Activated effector memory CD4-positive, alpha-beta T cell treated with anti-CD3 and anti-CD28 coated beads, Interleukin-2, amount 50 U/mL, for 16 hours (primary cell): ENCODE data around the gene IDI1.
"Not testable (repeated sequence)": the region's sequence is repeated elsewhere in the genome, so short reads cannot be mapped to it uniquely, and the experiment has no call there.

Source experiments
- DNase-seq: peaks from one replicate; pipeline ENCODE4 v3.0.0-alpha.2; 2020

IDI1 gene

DNA sequence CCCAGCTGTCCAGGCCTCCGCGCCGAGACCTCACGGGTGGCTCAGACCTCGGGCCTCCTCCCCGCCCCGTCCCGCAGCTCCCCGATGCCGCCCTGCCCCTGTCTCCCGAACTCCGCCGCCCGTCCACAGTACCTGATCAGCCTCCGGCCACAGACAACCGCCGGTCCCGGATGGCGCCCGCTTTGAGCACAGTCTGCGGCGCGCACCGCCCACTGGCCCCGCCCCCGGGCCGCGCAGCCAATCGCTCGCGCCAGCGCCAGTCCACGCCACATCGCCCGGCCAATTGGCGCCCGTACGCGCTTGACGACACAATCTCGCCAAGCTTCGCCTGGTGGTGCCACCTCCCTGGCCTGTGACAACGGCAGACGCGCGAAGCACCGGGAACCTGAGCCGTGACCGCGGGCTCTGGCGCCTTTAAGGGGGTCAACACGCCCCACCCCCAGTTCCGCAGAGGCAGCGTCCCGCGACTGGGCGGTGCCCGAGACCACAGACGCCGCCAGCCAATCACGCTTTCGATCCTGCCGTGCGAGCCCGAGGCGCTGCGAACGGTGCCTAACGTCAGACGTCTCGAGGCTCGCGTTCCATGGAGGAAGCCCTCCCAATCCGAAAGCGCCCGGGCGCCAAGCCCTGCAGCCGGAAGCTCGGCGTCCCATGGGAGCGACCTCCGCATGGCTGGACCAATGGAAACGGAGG is at the start of gene IDI1:
Gene IDI1, minus strand, starts transcription at position 388 of the 693 bp plus-strand sequence. Its CDS starts 116 bp downstream, at position 272.
- peak; percentile 99 for DNase-seq

DNA sequence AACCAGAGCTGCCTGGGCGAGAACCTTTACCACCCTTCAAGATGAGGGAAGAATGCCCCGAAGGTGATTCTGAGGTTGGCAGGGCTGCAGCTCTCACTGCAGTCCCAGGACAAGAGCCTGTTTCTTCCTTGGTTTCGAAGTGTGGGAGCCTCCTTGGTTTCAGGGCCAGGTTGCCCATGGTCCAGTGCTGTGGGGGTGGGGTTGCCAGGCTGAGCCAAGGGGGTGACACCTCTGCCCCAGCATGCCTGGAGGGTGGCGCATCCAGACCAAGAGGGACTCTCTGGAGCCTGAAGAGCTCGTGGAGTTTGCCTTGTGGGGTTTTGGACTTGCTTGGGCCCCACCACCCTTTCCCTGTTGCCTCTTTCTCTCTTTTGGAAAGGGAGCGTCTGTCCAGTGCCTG is 48.5 kb upstream of the IDI1 start:
- no peak for DNase-seq

GRCh38 chr10:1096287-1096889 is 47.5 kb upstream of the IDI1 start:
- DNase-seq = peak; percentile 28

- peak; percentile 31 for DNase-seq
These were observed 46.6 kb upstream of the IDI1 start for GRCh38 chr10:1095498-1095897.

DNA sequence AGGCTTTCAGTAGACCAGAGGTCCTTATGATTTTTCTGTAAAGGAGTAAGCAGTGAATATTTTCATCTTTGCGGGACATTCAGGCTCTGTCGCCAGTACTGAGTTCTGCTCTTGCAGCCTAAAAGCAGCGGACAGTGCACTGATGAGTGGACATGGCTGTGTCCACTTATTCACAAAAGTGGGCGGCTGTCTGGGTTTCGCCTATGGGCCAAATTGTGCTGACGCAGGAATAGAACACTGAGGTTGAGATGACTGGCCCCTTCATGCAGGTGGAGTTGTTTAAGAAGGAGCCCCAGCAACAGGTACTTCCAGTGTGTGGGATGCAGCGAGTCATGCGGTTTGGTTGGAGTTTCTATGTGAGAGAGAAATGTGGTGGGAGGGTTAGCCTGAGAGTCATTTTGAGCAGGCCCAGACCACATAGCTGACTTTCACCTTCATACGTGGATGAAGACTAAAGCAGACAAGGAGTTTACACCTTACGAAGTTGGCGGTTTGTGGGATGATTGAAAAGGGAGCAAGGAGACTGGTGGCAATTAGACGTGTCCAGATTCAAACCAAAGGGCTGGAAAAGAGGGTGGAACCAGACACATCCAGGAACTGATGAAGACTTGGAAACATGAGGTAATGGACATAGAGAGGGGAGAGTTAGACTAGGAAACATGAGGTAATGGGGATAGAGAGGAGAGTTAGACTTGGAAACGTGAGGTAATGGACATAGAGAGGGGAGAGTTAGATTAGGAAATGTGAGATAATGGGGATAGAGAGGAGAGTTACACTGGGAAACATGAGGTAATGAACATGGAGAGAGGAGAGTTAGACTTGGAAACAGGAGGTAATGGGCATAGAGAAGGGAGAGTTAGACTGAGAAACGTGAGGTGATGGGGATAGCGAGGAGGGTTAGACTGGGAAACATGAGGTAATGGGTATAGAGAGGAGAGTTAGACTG is 45.5 kb upstream of the IDI1 start:
- DNase-seq = peak; percentile 82

GRCh38 chr10:1093696-1094095 is 44.8 kb upstream of the IDI1 start:
- DNase-seq = no peak

GRCh38 chr10:1090696-1091095 is 41.8 kb upstream of the IDI1 start:
- DNase-seq = no peak

GRCh38 chr10:1089017-1089689 is 40.2 kb upstream of the IDI1 start:
- DNase-seq = peak; percentile 50

DNA sequence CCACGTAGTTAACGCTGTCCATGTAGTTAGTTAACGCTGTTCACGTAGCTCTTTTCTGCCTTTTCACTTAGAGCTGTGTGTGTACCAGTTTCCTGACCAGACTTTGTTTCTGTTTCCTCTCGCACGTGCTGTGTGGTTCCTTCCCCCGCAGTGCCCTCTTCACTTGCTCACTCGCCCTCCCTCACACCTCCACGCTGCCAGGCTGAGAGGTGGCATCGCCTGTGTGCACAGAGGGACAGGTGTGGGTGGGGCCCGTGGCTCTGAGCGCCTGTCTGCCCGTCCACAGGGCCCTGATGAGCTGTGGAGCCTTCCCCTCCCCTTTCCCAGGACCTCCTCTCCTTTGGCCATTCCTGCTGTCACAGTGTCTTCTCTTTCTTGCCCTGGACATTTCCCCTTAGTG is 37.9 kb upstream of the IDI1 start:
- DNase-seq = peak; percentile 36

- DNase-seq = no peak
These were observed 36.3 kb upstream of the IDI1 start for GRCh38 chr10:1085258-1085657.

GRCh38 chr10:1084011-1084950 is 35.4 kb upstream of the IDI1 start:
- DNase-seq = peak; percentile 53

DNA sequence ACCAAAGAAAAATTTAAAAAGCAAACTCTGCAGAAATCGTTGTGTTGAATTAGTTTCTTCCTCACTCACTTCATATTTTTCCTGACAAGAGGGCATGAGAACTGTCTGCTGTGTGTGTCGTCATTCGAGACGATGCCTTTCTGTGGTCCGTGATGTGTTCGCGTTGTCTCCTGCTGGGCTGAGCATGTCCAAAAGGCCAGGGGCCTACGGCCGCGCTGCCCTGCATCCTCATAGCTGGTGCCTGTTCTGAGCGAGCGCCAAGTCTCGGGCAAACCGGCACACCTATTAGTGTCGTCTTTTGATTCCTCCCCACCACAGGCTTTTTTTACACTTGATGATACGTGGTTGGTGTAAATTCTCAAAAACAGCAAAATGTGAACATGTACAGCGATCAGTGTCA is 34.7 kb upstream of the IDI1 start:
- peak; percentile 55 for DNase-seq

GRCh38 chr10:1078668-1079067 is 29.7 kb upstream of the IDI1 start:
- DNase-seq = peak; percentile 27

GRCh38 chr10:1074748-1075308 is 25.9 kb upstream of the IDI1 start:
- no peak for DNase-seq

DNA sequence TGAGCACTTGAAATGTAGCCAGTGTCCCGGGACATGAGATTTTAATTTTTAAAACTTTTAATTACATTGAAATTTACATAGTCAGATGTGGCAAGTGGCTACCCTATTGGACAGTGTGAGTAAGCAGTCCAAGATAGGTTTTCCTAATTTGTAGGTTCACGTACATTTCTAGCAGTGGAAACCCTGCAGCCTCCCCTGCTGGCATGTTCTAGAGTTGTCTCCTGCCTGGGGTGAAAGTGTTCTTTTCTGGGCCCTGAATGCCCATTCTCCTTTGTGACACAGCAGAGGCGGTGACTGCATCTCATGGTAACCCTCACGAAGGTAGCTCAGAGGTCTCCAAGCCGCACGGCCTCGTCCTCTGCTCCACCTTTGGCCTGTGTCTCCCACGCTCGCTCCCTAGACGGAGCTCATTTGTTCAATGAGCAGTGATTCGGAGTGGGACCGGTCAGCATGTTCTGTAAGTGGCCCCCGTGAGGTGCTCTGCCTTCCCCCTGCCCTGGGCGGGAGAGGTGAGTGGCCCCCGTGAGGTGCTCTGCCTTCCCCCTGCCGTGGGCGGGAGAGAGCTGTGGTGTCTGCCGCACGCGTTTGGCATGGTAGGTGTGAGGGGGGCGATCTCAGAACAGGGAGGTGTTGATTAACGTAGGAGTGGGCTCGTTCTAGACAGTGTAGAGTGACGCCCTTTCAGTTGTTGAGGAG is 25.3 kb upstream of the IDI1 start:
- no peak for DNase-seq

- DNase-seq = no peak
These were observed 22.0 kb upstream of the IDI1 start for GRCh38 chr10:1070919-1071318.

DNA sequence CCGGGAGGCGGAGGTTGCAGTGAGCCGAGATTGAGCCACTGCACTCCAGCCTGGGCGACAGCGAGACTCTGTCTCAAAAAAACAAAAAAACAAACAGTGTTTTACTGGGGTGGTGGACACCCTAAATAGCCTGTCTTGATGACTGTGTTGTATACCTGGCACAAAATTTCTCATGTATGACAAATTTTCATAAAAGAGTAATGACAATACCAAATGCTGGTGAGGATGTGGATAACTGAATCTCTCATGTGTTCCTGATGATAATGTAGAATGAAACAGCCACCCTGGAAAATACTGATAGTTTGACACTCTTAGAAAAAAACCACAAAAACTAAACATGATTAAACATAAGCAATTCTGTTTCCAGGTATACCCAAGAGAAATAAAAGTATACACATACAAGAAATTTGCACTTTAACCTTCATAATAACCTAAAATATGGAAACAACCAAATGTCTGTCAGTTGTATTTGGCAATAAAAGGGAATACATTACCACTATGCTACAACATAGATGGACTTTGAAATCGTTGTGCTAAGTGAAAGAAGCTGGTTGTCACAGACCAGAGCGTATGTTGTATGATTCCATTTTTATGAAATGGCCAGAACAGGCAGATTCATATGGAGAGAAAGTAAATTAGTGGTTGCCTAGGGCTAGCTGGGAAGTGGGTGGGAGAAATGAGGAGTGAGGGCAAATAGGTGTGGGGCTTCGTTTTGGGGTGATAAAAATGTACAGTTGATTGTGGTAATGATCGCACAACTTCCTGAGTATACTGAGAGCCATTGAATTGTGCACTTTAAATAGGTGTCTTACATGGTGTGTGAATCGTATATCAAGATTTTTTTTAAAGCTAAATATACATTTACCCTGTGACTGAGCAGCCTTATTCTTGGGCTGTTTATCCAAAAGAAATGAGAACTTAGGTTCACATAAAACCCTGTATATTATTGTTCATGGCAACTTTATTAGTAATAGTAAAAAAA is 19.8 kb upstream of the IDI1 start:
- DNase-seq = no peak

DNA sequence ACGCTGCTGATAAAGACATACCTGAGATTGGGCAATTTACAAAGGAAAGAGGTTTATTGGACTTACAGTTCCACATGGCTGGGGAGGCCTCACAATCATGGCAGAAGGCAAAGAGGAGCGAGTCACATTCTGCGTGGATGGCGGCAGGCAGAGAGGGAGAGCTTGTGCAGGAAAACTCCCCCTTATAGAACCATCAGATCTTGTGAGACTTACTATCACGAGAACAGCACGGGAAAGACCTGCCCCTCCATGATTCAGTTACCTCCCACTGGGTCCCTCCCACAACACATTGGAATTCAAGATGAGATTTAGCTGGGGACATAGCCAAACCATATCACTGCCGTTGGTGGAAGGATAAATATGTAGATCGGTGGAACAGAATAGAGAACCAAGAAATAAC is 17.8 kb upstream of the IDI1 start:
- not testable (repeated sequence) for DNase-seq

GRCh38 chr10:1064964-1065247 is 16.0 kb upstream of the IDI1 start:
- DNase-seq = no peak
